NK-92 (cell line): ENCODE data around the gene GOLGA8A.
"Not testable (repeated sequence)": the region's sequence is repeated elsewhere in the genome, so short reads cannot be mapped to it uniquely, and the experiment has no call there.

Experiments used
- DNase-seq: peaks from one replicate; lab custom pipeline; 2025; ENCODE audit not compliant: unreplicated experiment; lab: John Stamatoyannopoulos, UW

GOLGA8A gene

DNA sequence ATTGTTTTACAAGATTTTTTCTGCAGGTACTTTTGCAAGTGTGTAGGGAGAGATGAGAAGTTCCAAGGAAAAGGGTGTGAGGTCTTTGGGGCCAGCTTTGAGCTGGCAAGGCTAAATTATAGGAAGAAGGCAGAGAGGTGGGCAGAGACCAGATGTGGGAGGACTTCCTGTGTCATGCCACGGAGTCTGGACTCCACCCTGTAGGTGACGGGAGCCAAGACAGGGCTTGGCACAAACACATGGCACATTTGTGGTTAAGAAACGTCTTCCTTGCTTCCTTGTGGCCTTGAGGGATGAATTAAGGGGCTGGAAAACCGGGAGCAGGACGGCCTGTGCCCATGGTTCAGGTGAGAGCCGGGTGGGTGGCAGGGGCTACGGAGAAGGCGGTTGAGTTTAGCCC is 19.2 kb downstream of the GOLGA8A start:
- not testable (repeated sequence) for DNase-seq

DNA sequence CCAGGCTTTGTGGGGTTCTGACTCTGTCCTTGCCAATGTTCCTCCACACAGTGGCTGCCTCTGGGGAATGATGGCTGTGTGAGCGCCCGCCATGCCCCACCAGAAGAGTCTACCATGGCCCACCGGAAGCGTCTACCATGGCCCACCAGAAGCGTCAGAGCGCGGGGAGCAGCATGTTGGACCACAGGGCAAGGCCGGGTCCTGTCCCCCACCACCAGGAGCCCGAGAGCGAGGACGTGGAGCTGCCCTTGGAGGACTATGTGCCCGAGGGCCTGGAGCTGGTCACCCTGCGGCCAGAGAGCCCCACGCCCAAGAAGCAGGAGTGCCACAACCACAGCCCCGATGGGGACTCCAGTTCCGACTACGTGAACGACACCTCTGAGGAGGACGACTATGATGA is 28.1 kb downstream of the GOLGA8A start:
- not testable (repeated sequence) for DNase-seq

DNA sequence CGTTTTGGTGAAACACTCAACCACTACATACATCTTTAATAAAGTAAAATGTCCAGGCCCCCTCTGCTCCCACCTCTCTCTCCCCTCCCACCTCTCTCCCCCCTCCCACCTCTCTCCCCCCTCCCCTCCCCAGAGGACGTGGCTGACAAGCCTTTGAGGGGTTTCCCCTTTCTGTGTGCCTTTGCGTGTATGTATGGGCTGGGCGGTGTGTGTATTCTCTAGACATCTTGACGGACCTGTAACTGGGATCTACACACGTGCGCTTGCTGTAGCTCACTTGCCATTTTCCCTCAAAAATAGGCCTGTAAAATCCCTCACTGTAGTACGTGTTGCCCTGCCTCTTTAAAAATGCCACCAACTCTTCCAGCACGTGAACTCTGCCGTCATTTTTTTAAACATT is 28.6 kb downstream of the GOLGA8A start:
- not testable (repeated sequence) for DNase-seq

DNA sequence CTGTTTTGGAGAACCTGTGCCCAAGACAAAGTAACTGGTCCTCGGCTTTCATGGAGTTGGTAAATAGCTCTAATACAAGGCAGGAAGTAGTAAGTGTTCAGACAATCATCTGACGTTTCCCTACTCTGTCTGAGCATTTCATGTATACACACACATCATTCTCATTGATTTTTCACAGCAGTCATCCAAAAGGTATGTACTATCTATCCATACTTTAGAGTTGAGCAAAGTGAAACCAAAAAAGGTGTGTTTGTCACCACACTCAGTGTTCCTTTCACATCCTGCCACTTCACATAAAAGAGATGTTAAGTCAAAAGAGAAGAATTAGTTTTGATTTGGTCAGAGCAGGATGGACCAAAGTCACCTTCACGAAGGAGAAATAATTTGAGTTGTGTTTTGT is 33.7 kb downstream of the GOLGA8A start:
- not testable (repeated sequence) for DNase-seq

DNA sequence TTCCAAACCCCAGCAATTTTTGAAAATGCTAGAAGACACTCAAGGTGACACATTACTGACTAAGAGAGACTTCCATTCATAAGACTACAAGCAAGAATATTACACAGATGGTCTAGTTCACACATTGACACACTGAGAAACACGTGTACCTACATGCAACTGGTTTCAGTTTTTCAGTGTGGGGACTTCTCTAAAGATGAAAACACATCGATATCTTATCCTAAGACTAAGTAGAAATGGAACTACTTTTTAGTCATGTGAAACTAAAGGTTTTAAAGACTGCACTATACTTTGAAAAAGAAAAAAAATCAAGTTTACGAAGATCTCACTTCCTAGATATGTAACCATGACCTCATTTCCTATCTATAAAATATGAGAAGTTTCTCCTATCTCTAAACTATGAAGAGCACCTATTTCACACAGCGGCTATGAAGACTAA is 34.4 kb downstream of the GOLGA8A start:
- DNase-seq, result not testable (repeated sequence)

DNA sequence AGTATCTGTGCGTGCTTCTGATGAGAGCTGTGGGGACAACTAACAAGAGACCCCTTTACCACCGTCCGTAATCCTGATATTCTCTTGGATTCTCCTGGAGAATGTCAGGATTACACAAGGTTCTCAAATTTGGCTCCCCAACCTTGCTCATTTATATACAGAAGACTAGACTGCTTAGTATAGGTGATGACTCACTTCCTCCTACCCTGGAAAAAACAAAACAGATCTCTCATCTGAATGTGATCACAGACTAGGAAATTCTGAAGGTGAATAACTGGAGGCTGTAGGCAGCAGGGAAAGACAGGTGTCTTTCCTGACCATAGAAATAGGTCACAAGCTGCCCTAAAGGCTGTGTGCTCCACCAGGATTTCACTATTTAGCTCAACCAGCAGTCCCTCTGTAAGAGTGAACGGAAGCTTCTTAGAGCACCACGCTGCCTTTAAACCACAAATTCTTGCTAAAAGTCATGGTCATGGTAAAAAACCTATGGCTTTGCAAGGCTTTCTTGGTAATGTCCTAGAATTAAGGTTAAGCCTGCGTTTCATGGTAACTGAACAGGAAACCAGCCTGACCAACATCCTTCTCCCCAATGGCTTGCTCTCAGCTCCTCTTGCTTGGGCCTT is 39.9 kb downstream of the GOLGA8A start:
- DNase-seq, result not testable (repeated sequence)

DNA sequence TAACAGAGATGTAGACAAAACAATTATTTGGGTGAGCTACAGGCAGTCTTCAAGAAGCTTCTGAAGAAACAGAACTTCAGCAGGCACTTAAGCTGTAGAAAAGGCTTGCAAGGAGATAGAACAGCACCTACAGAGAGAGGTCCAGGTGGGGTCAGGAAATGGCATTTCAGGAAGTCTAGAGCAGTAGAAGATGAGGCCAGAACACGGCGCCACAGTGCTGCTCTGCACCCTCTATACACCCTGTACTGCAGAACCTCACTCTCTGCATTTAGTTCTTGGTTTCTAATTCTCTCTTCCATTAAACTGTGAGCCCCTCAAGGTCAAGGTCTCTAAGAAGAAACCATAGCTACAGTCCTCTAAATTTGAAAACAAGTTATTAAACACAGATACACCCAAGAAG is 44.6 kb downstream of the GOLGA8A start:
- not testable (repeated sequence) for DNase-seq

DNA sequence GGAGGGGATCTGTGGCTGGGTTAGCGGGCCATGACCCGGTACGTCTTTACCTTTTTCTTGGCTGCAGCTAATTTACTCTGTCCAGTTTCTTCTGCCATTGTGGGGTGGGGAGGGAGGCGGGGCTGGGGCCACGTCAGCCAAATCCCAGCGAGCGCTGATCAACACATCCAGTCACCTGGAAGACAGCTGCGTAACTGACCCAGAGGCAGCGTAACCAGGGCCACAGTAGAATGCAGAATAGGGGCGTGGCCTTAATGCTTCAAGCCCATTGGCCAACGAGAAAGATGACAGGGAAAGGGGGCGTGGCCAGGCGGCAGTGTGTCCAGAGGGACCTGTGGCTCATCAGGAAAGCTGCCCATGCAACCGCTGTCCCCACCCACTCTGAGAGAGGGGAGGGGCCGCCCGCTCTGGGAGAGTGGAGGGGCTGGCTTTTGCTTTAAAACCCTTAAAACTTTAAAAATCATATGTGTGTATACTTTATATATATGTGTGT is 48.0 kb downstream of the GOLGA8A start:
- not testable (repeated sequence) for DNase-seq
